Left ventricle myocardium inferior (tissue), 1 donor: ENCODE results near the gene BLOC1S4. TPM values are rescaled to one million over a fixed set of nuclear protein-coding genes. Genes with fewer than 3 reads are reported as not detected.

Experiments used
- DNase-seq: peaks from one replicate; pipeline ENCODE4 v3.0.0-alpha.2; 2020
- H3K27ac ChIP-seq: fragments of 200-600 bp; replicated peaks from 2 replicates; pipeline ENCODE4 v1.8.0; 2021
- H3K27me3 ChIP-seq: fragments of 200-600 bp; 2 replicates; pipeline ENCODE4 v1.8.0; 2021; ENCODE audit warnings: low read depth
- H3K36me3 ChIP-seq: fragments of 200-600 bp; 2 replicates; pipeline ENCODE4 v1.8.0; 2021
- H3K4me1 ChIP-seq: fragments of 200-600 bp; 2 replicates; pipeline ENCODE4 v1.8.0; 2021
- H3K4me3 ChIP-seq: fragments of 200-600 bp; 2 replicates; pipeline ENCODE4 v1.8.0; 2021; ENCODE audit warnings: mild to moderate bottlenecking, moderate library complexity
- H3K9me3 ChIP-seq: fragments of 200-600 bp; replicated peaks from 2 replicates; pipeline ENCODE4 v1.8.0; 2021
- intact Hi-C: fragments of 100-400 bp; cut with micrococcal nuclease; formaldehyde crosslinking; loops from one replicate; pipeline ENCODE4 v1.11.0; 2022
- total RNA-seq: library from RNA; stranded (reverse); fragmentation: NEBNext Ultra II Directional; extraction: Animal tissue kit (Norgen Biotek cat#: 25700); gene quantifications from one replicate; pipeline ENCODE4 v1.2.1, GENCODE V29; 2021
- TF ChIP-seq, protein P1 (sequence below): fragments of 200-600 bp; IDR thresholded peaks from 2 replicates; pipeline ENCODE4 v1.8.0; 2021; ENCODE audit warnings: antibody characterized with exemption, mild to moderate bottlenecking, borderline replicate concordance
- donor health status: DM: no; HTN: yes; CAD: no; lungs with severe emphysema.

The BLOC1S4 gene
- total RNA-seq, 1 donor from 2014 or later: 7.1 TPM

DNA sequence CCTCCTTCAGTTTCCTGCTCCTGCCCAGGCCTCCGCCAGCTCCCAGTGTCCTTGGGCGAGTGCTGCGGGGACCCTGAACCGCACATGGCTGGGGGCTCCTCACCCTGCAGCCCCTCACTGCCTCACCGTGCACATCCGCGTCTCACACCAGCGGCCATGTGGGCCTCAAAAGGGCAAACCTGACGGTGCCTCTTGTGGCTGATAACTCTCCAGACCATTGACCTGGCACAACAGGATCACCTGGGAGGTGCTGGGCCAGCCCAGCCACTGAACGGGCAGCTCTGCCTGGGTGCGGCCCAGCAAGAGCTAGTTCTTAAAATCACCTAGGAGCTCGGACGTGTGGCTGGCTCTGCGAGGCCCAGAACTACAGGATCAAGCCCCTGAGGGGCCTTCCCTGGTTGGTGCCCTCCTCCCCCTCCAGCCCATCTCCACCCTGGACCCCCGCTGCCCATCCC, 26.4 kb upstream of the BLOC1S4 start:
- H3K4me1 ChIP-seq: peaks cover 27% of the 10 kb centered on the region
- intact Hi-C loops: no loop called here
- no peaks in the 10 kb centered on the region for H3K36me3 ChIP-seq
- H3K27ac ChIP-seq: no peak overlapping the region
- TF ChIP-seq, protein P1, sequence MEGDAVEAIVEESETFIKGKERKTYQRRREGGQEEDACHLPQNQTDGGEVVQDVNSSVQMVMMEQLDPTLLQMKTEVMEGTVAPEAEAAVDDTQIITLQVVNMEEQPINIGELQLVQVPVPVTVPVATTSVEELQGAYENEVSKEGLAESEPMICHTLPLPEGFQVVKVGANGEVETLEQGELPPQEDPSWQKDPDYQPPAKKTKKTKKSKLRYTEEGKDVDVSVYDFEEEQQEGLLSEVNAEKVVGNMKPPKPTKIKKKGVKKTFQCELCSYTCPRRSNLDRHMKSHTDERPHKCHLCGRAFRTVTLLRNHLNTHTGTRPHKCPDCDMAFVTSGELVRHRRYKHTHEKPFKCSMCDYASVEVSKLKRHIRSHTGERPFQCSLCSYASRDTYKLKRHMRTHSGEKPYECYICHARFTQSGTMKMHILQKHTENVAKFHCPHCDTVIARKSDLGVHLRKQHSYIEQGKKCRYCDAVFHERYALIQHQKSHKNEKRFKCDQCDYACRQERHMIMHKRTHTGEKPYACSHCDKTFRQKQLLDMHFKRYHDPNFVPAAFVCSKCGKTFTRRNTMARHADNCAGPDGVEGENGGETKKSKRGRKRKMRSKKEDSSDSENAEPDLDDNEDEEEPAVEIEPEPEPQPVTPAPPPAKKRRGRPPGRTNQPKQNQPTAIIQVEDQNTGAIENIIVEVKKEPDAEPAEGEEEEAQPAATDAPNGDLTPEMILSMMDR: no peak
- no peak for DNase-seq
- no peaks in the 10 kb centered on the region for H3K9me3 ChIP-seq
- H3K27me3 ChIP-seq: no peaks in the 10 kb centered on the region
- H3K4me3 ChIP-seq: no peak overlapping the region

DNA sequence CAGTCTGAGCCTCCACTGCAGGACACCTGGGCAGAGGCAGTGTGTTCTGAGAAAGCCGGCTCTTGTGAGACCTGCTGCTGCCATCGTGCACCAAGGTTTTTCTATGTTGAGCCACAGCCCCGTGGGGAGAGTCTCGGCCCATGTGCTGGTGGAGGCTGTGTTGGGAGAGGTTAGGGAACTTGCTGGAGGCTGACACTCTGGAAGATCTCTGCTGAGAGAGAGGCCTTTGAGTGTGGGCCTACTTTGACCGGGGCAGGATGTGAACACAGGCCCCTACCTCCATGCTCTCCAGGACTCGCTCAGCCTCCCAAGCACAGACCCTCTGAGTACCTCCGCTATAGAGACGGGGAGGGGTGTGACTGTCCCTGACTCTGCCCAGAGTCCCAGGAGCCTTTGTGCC, 23.6 kb upstream of the BLOC1S4 start:
- TF ChIP-seq, protein P1: no peak
- intact Hi-C loops: no loop called here
- Histone ChIP-seq H3K27ac (no peak overlapping the region), H3K9me3 (no peaks in the 10 kb centered on the region), H3K36me3 (no peaks in the 10 kb centered on the region), H3K4me3 (no peak overlapping the region), H3K27me3 (no peaks in the 10 kb centered on the region), H3K4me1 (peaks cover 52% of the 10 kb centered on the region)
- no peak for DNase-seq

DNA sequence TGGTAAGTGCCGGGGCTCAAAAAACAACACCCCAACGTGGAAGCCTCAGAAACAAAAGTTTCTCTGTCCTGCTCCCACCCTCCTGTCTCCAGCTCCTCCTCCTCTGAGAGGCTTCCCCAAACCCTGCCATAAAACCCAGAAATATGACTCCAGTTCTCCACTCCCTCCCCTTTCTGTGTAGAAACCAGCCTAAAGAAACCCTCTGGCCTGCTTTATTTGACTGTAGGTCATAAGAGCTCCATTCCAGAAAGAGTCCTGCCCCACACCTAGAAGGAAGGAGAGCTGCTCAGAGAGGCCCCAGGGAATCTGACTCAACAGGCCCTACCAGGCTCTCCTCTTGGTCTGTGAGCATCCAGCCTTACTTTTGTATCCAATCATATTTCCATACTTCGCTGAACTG, 23.2 kb upstream of the BLOC1S4 start:
- intact Hi-C loops: no loop called here

DNA sequence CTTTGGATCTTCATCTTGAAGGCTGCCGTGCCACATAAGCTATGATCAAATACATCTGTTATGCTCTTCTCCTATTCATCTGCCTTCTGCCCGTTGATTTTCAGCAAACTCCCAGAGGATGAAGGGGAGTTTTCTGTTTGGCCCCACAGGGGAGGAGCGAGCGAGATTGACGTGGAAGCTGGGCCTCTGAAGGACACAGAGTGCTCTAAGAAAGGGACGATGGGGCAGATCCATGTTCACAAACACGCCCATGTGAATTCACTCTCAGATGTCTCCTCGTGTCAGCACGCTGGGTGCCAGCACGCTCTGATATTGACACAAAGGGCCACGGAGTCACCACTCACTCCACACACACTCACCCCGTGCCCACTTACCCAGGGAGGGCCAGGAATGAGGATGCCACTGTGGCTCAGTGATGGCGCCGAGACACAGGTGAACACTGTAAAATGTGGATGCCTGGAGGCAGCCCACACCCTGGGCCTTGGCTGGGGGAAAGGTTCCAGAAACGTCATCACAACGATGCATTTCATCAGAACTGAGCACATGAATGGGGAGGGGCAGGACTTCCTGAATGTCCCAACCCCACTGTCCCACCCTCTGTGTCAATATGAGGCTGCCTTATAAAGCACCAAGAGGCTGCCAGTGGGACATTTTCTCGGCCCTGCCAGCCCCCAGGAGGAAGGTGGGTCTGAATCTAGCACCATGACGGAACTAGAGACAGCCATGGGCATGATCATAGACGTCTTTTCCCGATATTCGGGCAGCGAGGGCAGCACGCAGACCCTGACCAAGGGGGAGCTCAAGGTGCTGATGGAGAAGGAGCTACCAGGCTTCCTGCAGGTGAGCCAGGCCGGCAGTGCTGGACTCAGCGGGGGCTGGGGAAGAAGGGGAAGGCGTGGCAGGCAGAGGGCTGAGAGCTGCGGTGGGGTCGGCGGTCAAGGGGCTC, 22.5 kb upstream of the BLOC1S4 start, which contains the start of gene S100P:
S100P (plus strand) TSS at position 648 of the 946 bp plus-strand sequence; CDS start at position 703, 55 bp downstream.
- H3K9me3 ChIP-seq: no peaks in the 10 kb centered on the region
- TF ChIP-seq, protein P1: no peak
- H3K4me3 ChIP-seq: no peak within 1 kb of the TSS
- H3K4me1 ChIP-seq: peaks cover 46% of the 10 kb centered on the region
- no peaks in the 10 kb centered on the region for H3K36me3 ChIP-seq
- no peak for DNase-seq
- peak within 1 kb of the TSS; percentile 82 for H3K27ac ChIP-seq
- no peaks in the 10 kb centered on the region for H3K27me3 ChIP-seq
- intact Hi-C loops: no loop called here

More for the DNA sequence above, 23.2 kb upstream of the BLOC1S4 start:
- no peaks in the 10 kb centered on the region for H3K27me3 ChIP-seq
- no peak for DNase-seq
- TF ChIP-seq, protein P1: no peak
- no peak overlapping the region for H3K27ac ChIP-seq
- H3K36me3 ChIP-seq: no peaks in the 10 kb centered on the region
- H3K4me1 ChIP-seq: peaks cover 53% of the 10 kb centered on the region
- H3K4me3 ChIP-seq: no peak overlapping the region
- no peaks in the 10 kb centered on the region for H3K9me3 ChIP-seq

DNA sequence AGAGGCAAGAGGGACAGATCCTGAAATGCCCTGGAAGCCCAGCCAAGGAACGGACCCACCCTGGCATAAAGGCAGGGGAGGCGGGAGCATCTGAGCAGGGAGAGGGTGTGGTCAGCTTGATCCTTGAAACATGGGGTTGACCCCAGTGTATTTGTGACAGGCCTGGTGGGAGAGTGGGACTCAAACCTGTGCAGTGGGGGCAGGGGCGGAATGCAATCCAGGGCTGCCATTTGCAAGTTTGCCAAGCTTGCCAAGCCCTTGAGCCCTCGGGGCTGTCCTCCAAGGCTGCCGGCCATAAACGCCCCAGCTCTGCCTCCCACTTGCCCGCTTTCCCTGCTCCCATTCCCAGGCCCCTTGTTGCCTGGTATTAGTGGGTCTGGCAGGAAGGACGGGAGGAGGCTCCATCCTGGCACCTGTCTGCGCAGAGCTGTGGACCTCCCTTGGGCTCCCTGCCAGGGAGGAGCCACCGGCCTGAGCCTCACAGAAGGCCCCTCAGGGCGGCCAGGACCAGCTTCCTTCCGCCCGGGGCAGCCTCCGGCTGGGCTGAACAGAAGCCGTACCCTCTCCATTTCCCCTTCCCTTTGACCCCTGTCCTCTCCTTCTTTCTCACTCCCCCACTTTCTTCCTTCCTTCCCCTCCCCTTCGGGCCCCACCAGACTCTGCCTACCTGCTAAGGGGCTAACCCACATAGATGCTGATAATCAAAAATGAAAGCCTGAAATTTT, 21.6 kb upstream of the BLOC1S4 start:
- H3K4me3 ChIP-seq: no peak overlapping the region
- H3K4me1 ChIP-seq: peaks cover 39% of the 10 kb centered on the region
- DNase-seq: no peak
- no peaks in the 10 kb centered on the region for H3K36me3 ChIP-seq
- peak overlapping the region; percentile 82 for H3K27ac ChIP-seq
- no peaks in the 10 kb centered on the region for H3K9me3 ChIP-seq
- no peaks in the 10 kb centered on the region for H3K27me3 ChIP-seq
- TF ChIP-seq, protein P1: no peak
- intact Hi-C loops: no loop called here
